B cell (primary cell): Measurements from ENCODE around the gene SHB. TPM values are rescaled to one million over a fixed set of nuclear protein-coding genes. Genes with fewer than 3 reads are reported as not detected.

Experiments
- ATAC-seq: fragments of 200-7000 bp; cut with Tn5 transposase; one replicate; pipeline ENCODE4 v1.10.0; 2021; ENCODE audit warnings: low read depth, mild to moderate bottlenecking, moderate number of reproducible peaks, moderate library complexity
- CTCF ChIA-PET: fragments of 350-600 bp; sonication (Branson Sonifier 250); formaldehyde crosslinking; loops from one replicate; lab custom pipeline; 2021; ENCODE audit warnings: antibody characterized with exemption, inconsistent platforms; lab: Charles Lee
- POLR2A ChIA-PET: fragments of 350-600 bp; sonication (Branson Sonifier 250); formaldehyde crosslinking; loops from one replicate; lab custom pipeline; 2021; ENCODE audit warnings: antibody characterized with exemption; lab: Charles Lee
- DNase-seq: peaks from one replicate; pipeline ENCODE4 v3.0.0; 2013
- H2AFZ ChIP-seq: 2 replicates; pipeline ENCODE4 v1.6.1; 2012; ENCODE audit warnings: mild to moderate bottlenecking, low read depth, low read length; ENCODE audit not compliant: insufficient read depth, poor library complexity, severe bottlenecking
- H3K27ac ChIP-seq, 2 donors: 1 replicate in 1 of 2; 2 replicates in 1 of 2; pipeline ENCODE4 v1.5.1; 2012 to 2013; ENCODE audit warnings: low read length in 2 of 2, mild to moderate bottlenecking in 2 of 2, moderate library complexity in 1 of 2
- H3K27me3 ChIP-seq, 4 experiments: fragments of 200-600 bp in 1 of 4; sonication (generic) in 1 of 4; replicated peaks in 1 of 4; 1 replicate in 2 of 4; 2 replicates in 2 of 4; pipeline versions ENCODE4 v1.6.1 to v1.7.0; 2013 to 2016; ENCODE audit warnings: low read length in 3 of 4, mild to moderate bottlenecking in 2 of 4, mixed read lengths in 1 of 4, moderate library complexity in 1 of 4; ENCODE audit not compliant: insufficient read depth in 4 of 4, control insufficient read depth in 3 of 4; ENCODE audit errors: control extremely low read depth in 1 of 4
- H3K36me3 ChIP-seq, 2 experiments: replicated peaks in 1 of 2; 1 replicate in 1 of 2; 2 replicates in 1 of 2; pipeline versions ENCODE4 v1.6.1 to v1.7.1; 2013; ENCODE audit warnings: low read length in 1 of 2; ENCODE audit not compliant: insufficient read depth in 2 of 2, control insufficient read depth in 1 of 2; ENCODE audit errors: control extremely low read depth in 1 of 2, extremely low read depth in 1 of 2
- H3K4me1 ChIP-seq, 2 donors: fragments of 200-600 bp in 1 of 2; sonication (generic) in 1 of 2; 1 replicate in 1 of 2; 2 replicates in 1 of 2; pipeline versions ENCODE4 v1.5.1 to v1.6.1; 2013 to 2017; ENCODE audit warnings: low read length in 2 of 2; ENCODE audit not compliant: control insufficient read depth in 2 of 2, insufficient read depth in 2 of 2
- H3K4me2 ChIP-seq: replicated peaks from 2 replicates; pipeline ENCODE3; 2012; ENCODE audit warnings: mild to moderate bottlenecking, low read depth, low read length; ENCODE audit not compliant: poor library complexity, severe bottlenecking
- H3K4me3 ChIP-seq, 5 experiments: fragments of 200-600 bp in 1 of 5; sonication (generic) in 1 of 5; 1 replicate in 3 of 5; 2 replicates in 2 of 5; pipeline versions ENCODE4 v1.5.1 to v1.7.0; 2011 to 2016; ENCODE audit warnings: low read length in 4 of 5, mild to moderate bottlenecking in 4 of 5, low read depth in 2 of 5, control low read depth in 1 of 5, moderate library complexity in 1 of 5; ENCODE audit not compliant: insufficient read depth in 1 of 5; ENCODE audit errors: control extremely low read depth in 1 of 5, extremely low read depth in 1 of 5
- H3K79me2 ChIP-seq: fragments of 200-600 bp; sonication (generic); one replicate; pipeline ENCODE4 v1.6.0; 2016; ENCODE audit warnings: low read length; ENCODE audit not compliant: control insufficient read depth, insufficient read depth
- H3K9ac ChIP-seq: fragments of 200-600 bp; sonication (generic); 2 replicates; pipeline ENCODE4 v1.6.1; 2017; ENCODE audit warnings: mild to moderate bottlenecking, low read length, moderate library complexity
- H3K9me3 ChIP-seq, 3 donors: one replicate each; pipeline versions ENCODE4 v1.6.1 to v1.7.1; 2013; ENCODE audit warnings: low read length in 2 of 3; ENCODE audit not compliant: control insufficient read depth in 2 of 3, insufficient read depth in 1 of 3; ENCODE audit errors: control extremely low read depth in 1 of 3
- H4K20me1 ChIP-seq: 2 replicates; pipeline ENCODE4 v1.6.0; 2012; ENCODE audit warnings: mild to moderate bottlenecking, low read length; ENCODE audit not compliant: insufficient read depth, control insufficient read depth, poor library complexity, severe bottlenecking
- H3K27ac Mint-ChIP-seq: one replicate; pipeline ENCODE4 v1.8.0; 2021; ENCODE audit warnings: mixed read lengths
- H3K27me3 Mint-ChIP-seq: one replicate; pipeline ENCODE4 v1.8.0; 2021; ENCODE audit warnings: mixed read lengths
- H3K4me1 Mint-ChIP-seq: one replicate; pipeline ENCODE4 v1.8.0; 2021; ENCODE audit warnings: mixed read lengths
- H3K4me3 Mint-ChIP-seq: one replicate; pipeline ENCODE4 v1.8.0; 2021; ENCODE audit warnings: mixed read lengths
- H3K9me3 Mint-ChIP-seq: one replicate; pipeline ENCODE4 v1.8.0; 2022; ENCODE audit warnings: mixed read lengths; ENCODE audit not compliant: insufficient read depth
- EZH2 ChIP-seq: IDR thresholded peaks from 2 replicates; pipeline ENCODE4 v1.6.1; 2012; ENCODE audit warnings: borderline replicate concordance, low read depth, mild to moderate bottlenecking, moderate library complexity, low read length; ENCODE audit not compliant: insufficient read depth, poor library complexity, severe bottlenecking
- WGBS: methylation state at CpG from one replicate; pipeline ENCODE4 v1.1.5; 2013; ENCODE audit warnings: missing lambda C conversion rate; ENCODE audit not compliant: insufficient coverage; 5-methylcytosine and 5-hydroxymethylcytosine counted together
- intact Hi-C: fragments of 100-400 bp; cut with micrococcal nuclease; formaldehyde crosslinking; loops from one replicate; pipeline ENCODE4 v1.10.0; 2022
- polyA plus RNA-seq: library from polyadenylated mRNA; depleted of rRNA; stranded (reverse); fragments of >200 nt; gene quantifications from 2 replicates; pipeline ENCODE4 v1.2.3, GENCODE V29; 2012
- total RNA-seq, 2 donors: library from RNA; stranded (reverse); fragments of 120-200 nt in 1 of 2; gene quantifications; 1 replicate in 1 of 2; 2 replicates in 1 of 2; pipeline versions ENCODE4 v1.2.3 to v1.2.4, GENCODE V29; 2013 to 2022
- TF ChIP-seq, protein P1 (sequence below): fragments of 200-600 bp; IDR thresholded peaks from one replicate; pipeline ENCODE4 v1.8.0; 2022; ENCODE audit warnings: antibody characterized with exemption, mild to moderate bottlenecking

The SHB gene
- total and polyA plus RNA-seq, 2 donors (not counting 1 experiment from before 2014, with no cell fraction given) = 0.06 to 1.9 TPM

DNA sequence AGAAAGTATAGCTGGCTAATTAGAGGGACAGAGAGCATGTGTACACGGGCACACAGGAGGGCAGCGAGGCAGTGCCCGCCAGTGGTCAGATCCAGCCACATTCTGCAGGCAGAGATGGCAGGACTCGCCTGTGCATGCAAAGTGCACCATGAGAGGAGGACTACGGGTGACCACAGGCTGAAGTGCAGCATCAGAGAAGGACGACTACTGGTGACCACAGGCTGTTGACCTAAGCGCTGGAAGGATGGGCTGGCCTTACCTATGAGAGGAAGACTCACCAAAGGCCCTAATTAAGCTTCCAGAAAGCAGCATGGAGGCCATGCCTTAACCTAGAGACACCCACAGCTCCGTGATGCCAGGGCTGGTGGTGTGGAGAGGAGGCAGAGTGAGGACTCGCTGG is 110.9 kb downstream of the SHB start:
- DNase-seq (no peak), ATAC-seq (no peak)
- Histone ChIP-seq H2AFZ (no peak overlapping the region), H3K4me3 (no peak overlapping the region), H3K36me3 (no peaks in the 10 kb centered on the region), H3K9ac (no peak overlapping the region), H3K27me3 (no peaks in the 10 kb centered on the region), H3K27ac (no peak overlapping the region), H3K4me2 (no peak overlapping the region), H3K79me2 (no peaks in the 10 kb centered on the region), H3K9me3 (no peaks in the 10 kb centered on the region), H4K20me1 (no peaks in the 10 kb centered on the region), H3K4me1 (no peaks in the 10 kb centered on the region)
- no peaks in the 10 kb centered on the region for H3K9me3 Mint-ChIP-seq
- POLR2A ChIA-PET = no interaction called here
- 88% methylated on average over 7 of the region's 9 CpGs for WGBS
- no peak overlapping the region for H3K4me3 Mint-ChIP-seq
- peaks cover 11% of the 10 kb centered on the region for H3K4me1 Mint-ChIP-seq
- intact Hi-C loops = no loop called here
- H3K27ac Mint-ChIP-seq = no peak overlapping the region
- CTCF ChIA-PET = no interaction called here
- TF ChIP-seq, protein P1, sequence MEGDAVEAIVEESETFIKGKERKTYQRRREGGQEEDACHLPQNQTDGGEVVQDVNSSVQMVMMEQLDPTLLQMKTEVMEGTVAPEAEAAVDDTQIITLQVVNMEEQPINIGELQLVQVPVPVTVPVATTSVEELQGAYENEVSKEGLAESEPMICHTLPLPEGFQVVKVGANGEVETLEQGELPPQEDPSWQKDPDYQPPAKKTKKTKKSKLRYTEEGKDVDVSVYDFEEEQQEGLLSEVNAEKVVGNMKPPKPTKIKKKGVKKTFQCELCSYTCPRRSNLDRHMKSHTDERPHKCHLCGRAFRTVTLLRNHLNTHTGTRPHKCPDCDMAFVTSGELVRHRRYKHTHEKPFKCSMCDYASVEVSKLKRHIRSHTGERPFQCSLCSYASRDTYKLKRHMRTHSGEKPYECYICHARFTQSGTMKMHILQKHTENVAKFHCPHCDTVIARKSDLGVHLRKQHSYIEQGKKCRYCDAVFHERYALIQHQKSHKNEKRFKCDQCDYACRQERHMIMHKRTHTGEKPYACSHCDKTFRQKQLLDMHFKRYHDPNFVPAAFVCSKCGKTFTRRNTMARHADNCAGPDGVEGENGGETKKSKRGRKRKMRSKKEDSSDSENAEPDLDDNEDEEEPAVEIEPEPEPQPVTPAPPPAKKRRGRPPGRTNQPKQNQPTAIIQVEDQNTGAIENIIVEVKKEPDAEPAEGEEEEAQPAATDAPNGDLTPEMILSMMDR = no peak
- no peak for TF ChIP-seq EZH2
- no peaks in the 10 kb centered on the region for H3K27me3 Mint-ChIP-seq

DNA sequence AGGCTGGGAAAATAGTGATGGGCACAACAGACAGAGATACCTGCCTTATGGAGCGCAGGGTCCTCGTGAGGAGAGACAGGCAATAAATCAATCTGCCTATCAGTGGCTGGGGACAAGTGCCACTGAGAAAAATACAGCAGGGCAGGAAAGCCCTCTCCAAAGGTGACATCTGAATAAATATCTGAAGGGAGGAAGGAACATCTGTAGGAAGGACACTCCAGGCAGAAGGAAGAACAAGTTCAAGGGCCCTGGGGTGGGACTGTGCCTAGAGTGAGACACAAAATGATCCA is 111.4 kb downstream of the SHB start:
- no peaks in the 10 kb centered on the region for H3K27me3 Mint-ChIP-seq
- ATAC-seq (no peak), DNase-seq (no peak)
- no peaks in the 10 kb centered on the region for H3K9me3 Mint-ChIP-seq
- H2AFZ ChIP-seq = no peak overlapping the region
- no peak for TF ChIP-seq EZH2
- TF ChIP-seq, protein P1 = no peak
- no peak overlapping the region for H3K27ac Mint-ChIP-seq
- no peak overlapping the region for H3K4me3 Mint-ChIP-seq
- no peak overlapping the region for H3K4me3 ChIP-seq
- H3K79me2 ChIP-seq = no peaks in the 10 kb centered on the region
- no peaks in the 10 kb centered on the region for H4K20me1 ChIP-seq
- no peak overlapping the region for H3K9ac ChIP-seq
- no peak overlapping the region for H3K27ac ChIP-seq
- H3K27me3 ChIP-seq = no peaks in the 10 kb centered on the region
- H3K4me1 ChIP-seq = no peaks in the 10 kb centered on the region
- CTCF ChIA-PET = no interaction called here
- H3K4me2 ChIP-seq = no peak overlapping the region
- no peaks in the 10 kb centered on the region for H3K9me3 ChIP-seq
- peaks cover 11% of the 10 kb centered on the region for H3K4me1 Mint-ChIP-seq
- intact Hi-C loops = no loop called here
- POLR2A ChIA-PET = no interaction called here
- H3K36me3 ChIP-seq = no peaks in the 10 kb centered on the region
- 92% methylated on average over 2 of the region's 2 CpGs for WGBS
